Thoracic aorta (tissue), 2 donors: Measurements from ENCODE around the gene FERMT1. TPM values are rescaled to one million over a fixed set of nuclear protein-coding genes. Genes with fewer than 3 reads are reported as not detected.

ENCODE experiments used
- ATAC-seq: fragments of 150-250 bp; one replicate; pipeline ENCODE4 v1.8.0; 2017; ENCODE audit warnings: low read depth; ENCODE audit not compliant: insufficient number of reproducible peaks, low FRiP score
- DNase-seq: peaks from one replicate; pipeline ENCODE4 v3.0.0-alpha.2; 2020; ENCODE audit warnings: low spot score
- H3K27ac ChIP-seq, 2 donors: fragments of 200-600 bp; sonication (generic); 1 replicate in 1 of 2; 2 replicates in 1 of 2; pipeline ENCODE4 v1.5.1; 2016; ENCODE audit warnings: mild to moderate bottlenecking in 2 of 2, moderate library complexity in 2 of 2
- H3K27me3 ChIP-seq: fragments of 200-600 bp; sonication (generic); replicated peaks from 2 replicates; pipeline ENCODE4 v1.6.0; 2016; ENCODE audit warnings: mild to moderate bottlenecking; ENCODE audit not compliant: insufficient read depth
- H3K36me3 ChIP-seq: fragments of 200-600 bp; sonication (generic); one replicate; pipeline ENCODE4 v1.5.1; 2016
- H3K4me1 ChIP-seq, 2 donors: fragments of 200-600 bp; sonication (generic); 1 replicate in 1 of 2; 2 replicates in 1 of 2; pipeline versions ENCODE4 v1.5.1 to v1.6.0; 2016; ENCODE audit warnings: low read depth in 2 of 2, mild to moderate bottlenecking in 1 of 2; ENCODE audit not compliant: control insufficient read depth in 1 of 2
- H3K4me3 ChIP-seq: fragments of 200-600 bp; sonication (generic); 2 replicates; pipeline ENCODE4 v1.5.1; 2016; ENCODE audit warnings: mild to moderate bottlenecking
- H3K9me3 ChIP-seq: fragments of 200-600 bp; sonication (generic); 2 replicates; pipeline ENCODE4 v1.5.1; 2016
- total RNA-seq, 2 donors: library from RNA; depleted of rRNA; stranded (reverse); fragments of >200 nt; gene quantifications; one replicate each; pipeline versions ENCODE4 v1.1.0 to v1.2.3, GENCODE V29; 2016
- TF ChIP-seq, protein P1 (sequence below): fragments of 200-600 bp; sonication (generic); IDR thresholded peaks from one replicate; pipeline ENCODE4 v1.5.1; 2019; ENCODE audit warnings: antibody characterized with exemption

FERMT1 gene
- total RNA-seq, 2 donors from 2014 or later = 0.21 TPM; not detected in 1

DNA sequence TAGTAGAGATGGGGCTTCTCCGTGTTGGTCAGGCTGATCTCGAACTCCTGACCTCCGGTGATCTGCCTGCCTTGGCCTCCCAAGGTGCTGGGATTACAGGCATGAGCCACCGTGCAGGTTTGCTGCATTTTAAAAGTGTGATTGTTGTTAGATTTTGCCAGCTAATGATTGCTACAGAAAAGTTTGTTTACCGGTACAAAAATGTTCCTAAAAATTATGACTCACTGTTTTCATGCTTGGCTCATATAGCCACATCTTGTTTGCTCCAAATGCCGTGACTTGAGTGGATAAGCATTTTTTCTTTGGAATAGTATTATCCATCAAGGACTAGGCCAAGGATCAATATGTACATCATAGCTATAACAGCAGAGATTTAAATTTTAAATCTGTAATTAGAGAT, 93.3 kb downstream of the FERMT1 start:
- DNase-seq (no peak), ATAC-seq (no peak)
- Histone ChIP-seq H3K4me3 (no peak overlapping the region), H3K27ac (peak overlapping the region in 1 of 2 donors; percentile 7), H3K4me1 (peaks cover 16 to 20% of the 10 kb centered on the region in 2 donors), H3K9me3 (no peaks in the 10 kb centered on the region), H3K36me3 (no peaks in the 10 kb centered on the region), H3K27me3 (no peaks in the 10 kb centered on the region)
- TF ChIP-seq, protein P1, sequence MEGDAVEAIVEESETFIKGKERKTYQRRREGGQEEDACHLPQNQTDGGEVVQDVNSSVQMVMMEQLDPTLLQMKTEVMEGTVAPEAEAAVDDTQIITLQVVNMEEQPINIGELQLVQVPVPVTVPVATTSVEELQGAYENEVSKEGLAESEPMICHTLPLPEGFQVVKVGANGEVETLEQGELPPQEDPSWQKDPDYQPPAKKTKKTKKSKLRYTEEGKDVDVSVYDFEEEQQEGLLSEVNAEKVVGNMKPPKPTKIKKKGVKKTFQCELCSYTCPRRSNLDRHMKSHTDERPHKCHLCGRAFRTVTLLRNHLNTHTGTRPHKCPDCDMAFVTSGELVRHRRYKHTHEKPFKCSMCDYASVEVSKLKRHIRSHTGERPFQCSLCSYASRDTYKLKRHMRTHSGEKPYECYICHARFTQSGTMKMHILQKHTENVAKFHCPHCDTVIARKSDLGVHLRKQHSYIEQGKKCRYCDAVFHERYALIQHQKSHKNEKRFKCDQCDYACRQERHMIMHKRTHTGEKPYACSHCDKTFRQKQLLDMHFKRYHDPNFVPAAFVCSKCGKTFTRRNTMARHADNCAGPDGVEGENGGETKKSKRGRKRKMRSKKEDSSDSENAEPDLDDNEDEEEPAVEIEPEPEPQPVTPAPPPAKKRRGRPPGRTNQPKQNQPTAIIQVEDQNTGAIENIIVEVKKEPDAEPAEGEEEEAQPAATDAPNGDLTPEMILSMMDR = no peak

DNA sequence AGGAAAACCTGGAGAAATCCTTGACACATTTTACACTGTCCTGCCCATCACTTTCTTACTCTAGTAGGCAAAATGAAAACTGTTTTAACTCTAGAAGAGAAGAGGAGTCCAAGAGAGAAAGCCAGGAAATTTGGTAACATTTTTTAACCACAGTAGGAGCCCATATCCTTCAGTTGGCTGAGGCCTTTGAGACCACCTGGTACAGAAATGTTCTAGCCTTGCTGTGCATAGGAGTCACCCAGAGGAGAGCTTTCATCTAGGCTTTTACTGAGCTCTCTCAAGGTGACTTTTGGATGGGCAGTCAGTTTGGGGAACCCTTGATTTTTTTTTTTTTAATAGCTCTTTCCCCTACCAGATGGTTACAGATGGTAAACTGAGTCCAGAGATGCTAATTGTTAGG, 94.0 kb downstream of the FERMT1 start:
- DNase-seq (no peak), ATAC-seq (no peak)
- Histone ChIP-seq H3K36me3 (peaks cover 7% of the 10 kb centered on the region), H3K27me3 (no peaks in the 10 kb centered on the region), H3K4me3 (no peak overlapping the region), H3K9me3 (no peaks in the 10 kb centered on the region), H3K4me1 (peaks cover 12 to 13% of the 10 kb centered on the region in 2 donors), H3K27ac (no peak overlapping the region)
- TF ChIP-seq, protein P1 = no peak

GRCh38 chr20:6026051-6026450, 96.8 kb downstream of the FERMT1 start:
- DNase-seq (no peak), ATAC-seq (no peak)
- H3K4me3 ChIP-seq = no peak overlapping the region
- no peaks in the 10 kb centered on the region for H3K27me3 ChIP-seq
- no peaks in the 10 kb centered on the region for H3K9me3 ChIP-seq
- H3K36me3 ChIP-seq = peaks cover 12% of the 10 kb centered on the region
- no peak overlapping the region for H3K27ac ChIP-seq
- H3K4me1 ChIP-seq = peaks cover 11% of the 10 kb centered on the region in 2 donors
- TF ChIP-seq, protein P1 = no peak

Other genes with a start within 250 kb of the FERMT1 start
- gene CHGB, start 211.5 kb downstream of the FERMT1 start, total RNA-seq = not detected
- 10 to 100 TPM in 1 of 2 donors, 1 to 10 TPM in 1; 5.0 to 10.9 TPM for gene TRMT6, start 172.5 kb downstream of the FERMT1 start, total RNA-seq
- 1 to 10 TPM; 3.8 to 5.1 TPM for gene MCM8, start 172.4 kb downstream of the FERMT1 start, total RNA-seq
- gene CRLS1, start 116.9 kb downstream of the FERMT1 start, total RNA-seq = 10 to 100 TPM; 29.4 to 38.6 TPM
- gene LRRN4, start 69.0 kb downstream of the FERMT1 start, total RNA-seq = under 1 TPM in 1 of 2 donors, not detected in 1; 0.27 TPM